Nucleus accumbens (tissue), 56 donors: ENCODE measurements around the gene NAT14.
"Not testable (repeated sequence)": the region's sequence is repeated elsewhere in the genome, so short reads cannot be mapped to it uniquely, and the experiment has no call there.

ENCODE experiments used
- DNase-seq, 56 donors: peaks; one replicate each; lab custom pipeline; 2025; lab: John Stamatoyannopoulos, UW

NAT14 gene

GRCh38 chr19:55527197-55528029 is 42.4 kb downstream of the NAT14 start:
- no peak for DNase-seq

GRCh38 chr19:55528030-55528803 is 43.2 kb downstream of the NAT14 start:
- no peak for DNase-seq

GRCh38 chr19:55529636-55530234 is 44.7 kb downstream of the NAT14 start:
- no peak for DNase-seq

GRCh38 chr19:55530996-55531395 is 46.0 kb downstream of the NAT14 start:
- DNase-seq = no peak

GRCh38 chr19:55534280-55534679 is 49.3 kb downstream of the NAT14 start:
- DNase-seq = not testable (repeated sequence)

- DNase-seq = no peak
Observed at GRCh38 chr19:55535173-55535964, 50.4 kb downstream of the NAT14 start.

GRCh38 chr19:55535965-55536350 is 51.0 kb downstream of the NAT14 start:
- no peak for DNase-seq

- DNase-seq = no peak
Observed at GRCh38 chr19:55536366-55536765, 51.4 kb downstream of the NAT14 start.
